A549 treated with AZD9567 at 1 μM for 4 hours (cell line): ENCODE data around the gene SMYD1. TPM values are rescaled to one million over a fixed set of nuclear protein-coding genes. Genes with fewer than 3 reads are reported as not detected.

Source experiments
- total RNA-seq: library from RNA; stranded (reverse); fragments of 200-300 nt; extraction: Qiagen RNA extraction; gene quantifications from 5 replicates; pipeline ENCODE4 v1.2.3, GENCODE V29; 2022; ENCODE audit not compliant: insufficient read depth

SMYD1 gene
- not detected in 5 replicates for total RNA-seq

DNA sequence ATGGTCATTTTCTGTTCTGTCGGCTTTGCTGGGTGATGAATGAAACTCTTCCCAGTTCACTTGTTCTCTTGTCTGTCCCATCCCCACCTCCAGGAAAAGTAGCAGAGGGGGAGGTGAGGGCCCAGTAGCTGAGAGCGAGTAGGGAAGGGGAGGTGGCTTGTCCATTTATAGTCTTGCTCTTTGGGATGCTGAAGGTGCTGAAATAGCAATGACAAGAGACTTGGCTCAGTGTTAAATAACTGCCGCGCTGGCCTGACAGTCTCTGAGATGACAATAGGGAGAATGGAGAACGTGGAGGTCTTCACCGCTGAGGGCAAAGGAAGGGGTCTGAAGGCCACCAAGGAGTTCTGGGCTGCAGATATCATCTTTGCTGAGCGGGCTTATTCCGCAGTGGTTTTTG lies at the start of gene SMYD1:
SMYD1 (plus strand) TSS at position 228 of the 400 bp plus-strand sequence; CDS start at position 268, 40 bp downstream.

GRCh38 chr2:88055371-88056128 lies 12.1 kb upstream of the SMYD1 start, which contains the start of gene KRCC1:
Gene KRCC1, minus strand, starts transcription at chr2:88055783. Its CDS starts 27,220 bp downstream, at chr2:88028563.

GRCh38 chr2:88127888-88128653 lies 60.4 kb downstream of the SMYD1 start, which contains the start of gene FABP1:
Gene FABP1, minus strand, starts transcription at chr2:88128062. Its CDS starts 45 bp downstream, at chr2:88128017.

Other genes starting within 250 kb of the SMYD1 start
- 0.23 to 0.37 TPM in 2 of 5 replicates, not detected in the others for gene RGPD2, start 242.0 kb upstream of the SMYD1 start, total RNA-seq
- not detected in 5 replicates for gene RNU2-63P, start 51.3 kb upstream of the SMYD1 start, total RNA-seq
- gene KRCC1, start 12.0 kb upstream of the SMYD1 start, total RNA-seq, result 12.4 to 16.7 TPM (median 15.5 TPM) in 5 replicates
- not detected in 5 replicates for gene FABP1, start 60.2 kb downstream of the SMYD1 start, total RNA-seq
- not detected in 5 replicates for gene THNSL2, start 102.5 kb downstream of the SMYD1 start, total RNA-seq